Measurements from ENCODE around the gene CERS6.

DNA sequence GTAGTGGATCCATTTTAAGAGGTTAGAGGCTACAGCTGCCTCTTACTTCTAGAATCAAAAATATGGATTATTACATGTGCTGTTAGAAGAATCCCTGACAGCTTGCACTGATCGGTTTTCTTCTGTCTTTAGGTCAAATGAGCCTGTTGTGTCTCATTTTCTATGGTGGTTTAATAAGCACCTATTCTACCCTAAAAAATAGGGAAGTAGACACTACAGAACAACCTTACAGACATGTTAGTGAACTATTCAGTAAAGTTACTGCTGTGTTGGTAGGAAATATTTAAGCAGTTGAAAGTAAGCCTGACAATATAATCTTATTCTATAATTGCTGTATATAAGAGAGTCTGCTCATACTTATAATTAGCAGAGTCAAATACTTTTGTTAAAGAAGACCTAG, 177.8 kb downstream of the CERS6 start:
- TF ChIP-seq GATA3 (IDR thresholded peaks at IDR 0.05; ENCODE audit: low read depth, low read length) (no peak), GATA2 (IDR thresholded peaks at IDR 0.05; ENCODE audit: low read depth, low read length) (no peak)
